SU-DHL-6 (cell line): ENCODE data around the gene CCDC180.

Experiments
- EZH2phosphoT487 ChIP-seq: fragments of 200-600 bp; sonication (generic), shearing (Covaris generic); conservative IDR thresholded peaks from 2 replicates; pipeline ENCODE4 v1.6.1; 2018; ENCODE audit warnings: mild to moderate bottlenecking, antibody characterized with exemption, low read length, moderate library complexity, mixed read lengths
- TF ChIP-seq, protein P1 (sequence below): fragments of 200-600 bp; sonication (generic); IDR thresholded peaks from one replicate; pipeline ENCODE4 v1.5.1; 2017; ENCODE audit warnings: antibody characterized with exemption, mild to moderate bottlenecking, low read length, moderate library complexity; ENCODE audit not compliant: insufficient read depth, poor library complexity, severe bottlenecking

- TF ChIP-seq, protein P1, sequence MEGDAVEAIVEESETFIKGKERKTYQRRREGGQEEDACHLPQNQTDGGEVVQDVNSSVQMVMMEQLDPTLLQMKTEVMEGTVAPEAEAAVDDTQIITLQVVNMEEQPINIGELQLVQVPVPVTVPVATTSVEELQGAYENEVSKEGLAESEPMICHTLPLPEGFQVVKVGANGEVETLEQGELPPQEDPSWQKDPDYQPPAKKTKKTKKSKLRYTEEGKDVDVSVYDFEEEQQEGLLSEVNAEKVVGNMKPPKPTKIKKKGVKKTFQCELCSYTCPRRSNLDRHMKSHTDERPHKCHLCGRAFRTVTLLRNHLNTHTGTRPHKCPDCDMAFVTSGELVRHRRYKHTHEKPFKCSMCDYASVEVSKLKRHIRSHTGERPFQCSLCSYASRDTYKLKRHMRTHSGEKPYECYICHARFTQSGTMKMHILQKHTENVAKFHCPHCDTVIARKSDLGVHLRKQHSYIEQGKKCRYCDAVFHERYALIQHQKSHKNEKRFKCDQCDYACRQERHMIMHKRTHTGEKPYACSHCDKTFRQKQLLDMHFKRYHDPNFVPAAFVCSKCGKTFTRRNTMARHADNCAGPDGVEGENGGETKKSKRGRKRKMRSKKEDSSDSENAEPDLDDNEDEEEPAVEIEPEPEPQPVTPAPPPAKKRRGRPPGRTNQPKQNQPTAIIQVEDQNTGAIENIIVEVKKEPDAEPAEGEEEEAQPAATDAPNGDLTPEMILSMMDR: no peak
- no peak for TF ChIP-seq EZH2phosphoT487
These were observed 3.4 kb downstream of the CCDC180 start for GRCh38 chr9:97310896-97311295.
